ENCODE measurements around the gene BMP8B.

DNA sequence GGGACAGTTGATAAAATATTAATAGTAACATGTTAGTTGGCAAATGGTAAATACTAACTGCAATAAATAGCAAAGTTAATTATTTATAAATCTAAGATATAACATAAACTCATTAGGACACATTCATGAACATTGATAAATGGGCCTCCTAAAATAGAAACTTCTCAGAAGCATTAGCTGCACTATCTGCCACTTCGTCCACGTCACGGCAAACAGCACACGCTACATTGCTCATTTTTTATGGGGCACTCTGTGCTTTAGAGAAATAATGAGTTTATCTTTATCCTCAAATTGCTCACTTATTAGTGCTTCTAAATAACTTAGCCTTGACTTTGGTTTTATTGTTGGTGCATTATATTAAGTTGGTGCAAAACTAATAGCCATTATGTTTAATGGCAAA, 81.2 kb downstream of the BMP8B start:
- TF ChIP-seq, protein P1, sequence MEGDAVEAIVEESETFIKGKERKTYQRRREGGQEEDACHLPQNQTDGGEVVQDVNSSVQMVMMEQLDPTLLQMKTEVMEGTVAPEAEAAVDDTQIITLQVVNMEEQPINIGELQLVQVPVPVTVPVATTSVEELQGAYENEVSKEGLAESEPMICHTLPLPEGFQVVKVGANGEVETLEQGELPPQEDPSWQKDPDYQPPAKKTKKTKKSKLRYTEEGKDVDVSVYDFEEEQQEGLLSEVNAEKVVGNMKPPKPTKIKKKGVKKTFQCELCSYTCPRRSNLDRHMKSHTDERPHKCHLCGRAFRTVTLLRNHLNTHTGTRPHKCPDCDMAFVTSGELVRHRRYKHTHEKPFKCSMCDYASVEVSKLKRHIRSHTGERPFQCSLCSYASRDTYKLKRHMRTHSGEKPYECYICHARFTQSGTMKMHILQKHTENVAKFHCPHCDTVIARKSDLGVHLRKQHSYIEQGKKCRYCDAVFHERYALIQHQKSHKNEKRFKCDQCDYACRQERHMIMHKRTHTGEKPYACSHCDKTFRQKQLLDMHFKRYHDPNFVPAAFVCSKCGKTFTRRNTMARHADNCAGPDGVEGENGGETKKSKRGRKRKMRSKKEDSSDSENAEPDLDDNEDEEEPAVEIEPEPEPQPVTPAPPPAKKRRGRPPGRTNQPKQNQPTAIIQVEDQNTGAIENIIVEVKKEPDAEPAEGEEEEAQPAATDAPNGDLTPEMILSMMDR (IDR thresholded peaks at IDR 0.05) = no peak
- no peak for TF ChIP-seq TCF12 (IDR thresholded peaks at IDR 0.05)
- no peak for TF ChIP-seq ELF1 (IDR thresholded peaks at IDR 0.05)
- TF ChIP-seq POLR2AphosphoS5 (IDR thresholded peaks at IDR 0.05; ENCODE audit: low read depth, low read length) = no peak
- TF ChIP-seq YY1 (IDR thresholded peaks at IDR 0.05; ENCODE audit: low read depth) = no peak
- no peak for TF ChIP-seq GABPA (IDR thresholded peaks at IDR 0.05; ENCODE audit: low read depth)
- TF ChIP-seq NRF1 (IDR thresholded peaks at IDR 0.05; ENCODE audit: low read depth, low read length) = no peak
- no peak for TF ChIP-seq RAD21 (IDR thresholded peaks at IDR 0.05; ENCODE audit: low read length)
- TF ChIP-seq EP300 (IDR thresholded peaks at IDR 0.05; ENCODE audit: borderline replicate concordance in 1 of 2, low read depth in 1 of 2, low read length in 1 of 2) = no peak
- TF ChIP-seq TAF1 (IDR thresholded peaks at IDR 0.05; ENCODE audit: borderline replicate concordance, low read depth, low read length) = no peak
- TF ChIP-seq TEAD4 (IDR thresholded peaks at IDR 0.05; ENCODE audit: borderline replicate concordance, insufficient read depth) = no peak
- TF ChIP-seq REST (IDR thresholded peaks at IDR 0.05; ENCODE audit: low read depth, low read length) = no peak
